Measurements from ENCODE around the gene CDC42EP5. TPM values are rescaled to one million over a fixed set of nuclear protein-coding genes. Genes with fewer than 3 reads are reported as not detected.

Gene CDC42EP5
- total RNA-seq, 1 donor from 2014 or later = not detected

GRCh38 chr19:54421521-54421920 is 51.6 kb downstream of the CDC42EP5 start:
- ATAC-seq (ENCODE audit: low read depth) (no peak), DNase-seq (no peak)
- Mint-ChIP-seq H3K4me3 (no peak overlapping the region), H3K27ac (no peak overlapping the region), H3K27me3 (peaks cover 40% of the 10 kb centered on the region), H3K4me1 (peaks cover 7% of the 10 kb centered on the region), H3K36me3 (ENCODE audit: low read depth) (no peaks in the 10 kb centered on the region), H3K9me3 (no peaks in the 10 kb centered on the region)
- ChIA-PET CTCF (no interaction called here), POLR2A (interaction anchor here (0.6 kb wide), 1 partner anchor 17 kb away, joined by 3 read pairs; no protein-coding TSS in a partner anchor)
- no peak for TF ChIP-seq CTCF (IDR thresholded peaks at IDR 0.05)
- intact Hi-C loops (cut with micrococcal nuclease) = no loop called here

GRCh38 chr19:54421169-54421516 is 52.0 kb downstream of the CDC42EP5 start:
- DNase-seq = no peak
- peaks cover 8% of the 10 kb centered on the region for H3K4me1 Mint-ChIP-seq
- intact Hi-C loops (cut with micrococcal nuclease) = no loop called here
- H3K4me3 Mint-ChIP-seq = no peak overlapping the region
- H3K36me3 Mint-ChIP-seq (ENCODE audit: low read depth) = no peaks in the 10 kb centered on the region
- H3K27me3 Mint-ChIP-seq = peaks cover 38% of the 10 kb centered on the region
- ATAC-seq (ENCODE audit: low read depth) = no peak
- CTCF ChIA-PET = no interaction called here
- no peak overlapping the region for H3K27ac Mint-ChIP-seq
- POLR2A ChIA-PET = interaction anchor here (0.6 kb wide), 1 partner anchor 16 kb away, joined by 3 read pairs; no protein-coding TSS in a partner anchor
- H3K9me3 Mint-ChIP-seq = no peaks in the 10 kb centered on the region
- TF ChIP-seq CTCF (IDR thresholded peaks at IDR 0.05) = no peak

GRCh38 chr19:54420383-54421168 is 52.5 kb downstream of the CDC42EP5 start:
- intact Hi-C loops (cut with micrococcal nuclease) = no loop called here

GRCh38 chr19:54420068-54420382 is 53.1 kb downstream of the CDC42EP5 start:
- Mint-ChIP-seq H3K27ac (no peak overlapping the region), H3K4me3 (no peak overlapping the region), H3K4me1 (peaks cover 11% of the 10 kb centered on the region), H3K27me3 (peaks cover 35% of the 10 kb centered on the region), H3K36me3 (ENCODE audit: low read depth) (no peaks in the 10 kb centered on the region), H3K9me3 (no peaks in the 10 kb centered on the region)
- ATAC-seq (ENCODE audit: low read depth) (no peak), DNase-seq (no peak)
- intact Hi-C loops (cut with micrococcal nuclease) = no loop called here
- POLR2A ChIA-PET = interaction anchor here (0.5 kb wide), 1 partner anchor 16 kb away, joined by 3 read pairs; no protein-coding TSS in a partner anchor
- TF ChIP-seq CTCF (IDR thresholded peaks at IDR 0.05) = no peak
- CTCF ChIA-PET = no interaction called here

More at GRCh38 chr19:54420383-54421168, 52.5 kb downstream of the CDC42EP5 start:
- Mint-ChIP-seq H3K27me3 (peaks cover 36% of the 10 kb centered on the region), H3K9me3 (no peaks in the 10 kb centered on the region), H3K36me3 (ENCODE audit: low read depth) (no peaks in the 10 kb centered on the region), H3K4me1 (peaks cover 11% of the 10 kb centered on the region), H3K4me3 (no peak overlapping the region), H3K27ac (no peak overlapping the region)
- CTCF ChIA-PET = no interaction called here
- DNase-seq (no peak), ATAC-seq (ENCODE audit: low read depth) (no peak)
- POLR2A ChIA-PET = no interaction called here
- no peak for TF ChIP-seq CTCF (IDR thresholded peaks at IDR 0.05)

- ChIA-PET POLR2A (interaction anchor here (0.5 to 0.7 kb wide), 3 partner anchors 16 to 1387 kb away, joined by 3 to 5 read pairs (median 3); no protein-coding TSS in a partner anchor), CTCF (no interaction called here)
- Mint-ChIP-seq H3K4me1 (peaks cover 11% of the 10 kb centered on the region), H3K9me3 (peaks cover 1% of the 10 kb centered on the region), H3K27ac (no peak overlapping the region), H3K4me3 (no peak overlapping the region), H3K27me3 (peaks cover 41% of the 10 kb centered on the region), H3K36me3 (ENCODE audit: low read depth) (no peaks in the 10 kb centered on the region)
- DNase-seq = no peak
- ATAC-seq (ENCODE audit: low read depth) = no peak
- no peak for TF ChIP-seq CTCF (IDR thresholded peaks at IDR 0.05)
- intact Hi-C loops (cut with micrococcal nuclease) = no loop called here
Observed at GRCh38 chr19:54418930-54419800, 53.9 kb downstream of the CDC42EP5 start.
